ENCODE data around the gene BGN.

The BGN gene

DNA sequence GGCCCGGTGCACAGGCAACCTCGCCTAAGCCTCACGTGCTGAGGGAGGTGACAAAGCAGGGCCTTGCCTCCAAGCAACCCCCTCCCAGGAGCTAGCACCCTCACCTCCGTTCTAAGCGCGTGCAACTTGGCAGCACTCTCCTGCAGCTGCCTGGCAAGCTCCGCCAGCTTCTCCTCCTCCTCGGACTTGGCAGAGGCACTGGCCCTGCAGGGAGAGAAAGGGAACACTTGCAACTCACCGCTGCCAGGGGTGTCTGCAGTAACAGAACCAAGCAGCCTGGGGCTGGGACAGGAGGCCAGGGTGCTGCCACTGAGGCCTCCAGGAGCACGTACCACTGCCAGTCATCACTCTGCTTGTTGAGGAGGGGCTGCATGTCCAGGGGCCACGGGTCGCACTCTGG, 38.6 kb upstream of the BGN start:
- DNase-seq (ENCODE audit: low read depth) = no peak
- TF ChIP-seq, protein P1, sequence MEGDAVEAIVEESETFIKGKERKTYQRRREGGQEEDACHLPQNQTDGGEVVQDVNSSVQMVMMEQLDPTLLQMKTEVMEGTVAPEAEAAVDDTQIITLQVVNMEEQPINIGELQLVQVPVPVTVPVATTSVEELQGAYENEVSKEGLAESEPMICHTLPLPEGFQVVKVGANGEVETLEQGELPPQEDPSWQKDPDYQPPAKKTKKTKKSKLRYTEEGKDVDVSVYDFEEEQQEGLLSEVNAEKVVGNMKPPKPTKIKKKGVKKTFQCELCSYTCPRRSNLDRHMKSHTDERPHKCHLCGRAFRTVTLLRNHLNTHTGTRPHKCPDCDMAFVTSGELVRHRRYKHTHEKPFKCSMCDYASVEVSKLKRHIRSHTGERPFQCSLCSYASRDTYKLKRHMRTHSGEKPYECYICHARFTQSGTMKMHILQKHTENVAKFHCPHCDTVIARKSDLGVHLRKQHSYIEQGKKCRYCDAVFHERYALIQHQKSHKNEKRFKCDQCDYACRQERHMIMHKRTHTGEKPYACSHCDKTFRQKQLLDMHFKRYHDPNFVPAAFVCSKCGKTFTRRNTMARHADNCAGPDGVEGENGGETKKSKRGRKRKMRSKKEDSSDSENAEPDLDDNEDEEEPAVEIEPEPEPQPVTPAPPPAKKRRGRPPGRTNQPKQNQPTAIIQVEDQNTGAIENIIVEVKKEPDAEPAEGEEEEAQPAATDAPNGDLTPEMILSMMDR (IDR thresholded peaks at IDR 0.05; ENCODE audit: insufficient read depth, low read depth, low read length, missing control alignments) = no peak
- no peak overlapping the region for H3K4me3 ChIP-seq (ENCODE audit: low read depth, low read length)

DNA sequence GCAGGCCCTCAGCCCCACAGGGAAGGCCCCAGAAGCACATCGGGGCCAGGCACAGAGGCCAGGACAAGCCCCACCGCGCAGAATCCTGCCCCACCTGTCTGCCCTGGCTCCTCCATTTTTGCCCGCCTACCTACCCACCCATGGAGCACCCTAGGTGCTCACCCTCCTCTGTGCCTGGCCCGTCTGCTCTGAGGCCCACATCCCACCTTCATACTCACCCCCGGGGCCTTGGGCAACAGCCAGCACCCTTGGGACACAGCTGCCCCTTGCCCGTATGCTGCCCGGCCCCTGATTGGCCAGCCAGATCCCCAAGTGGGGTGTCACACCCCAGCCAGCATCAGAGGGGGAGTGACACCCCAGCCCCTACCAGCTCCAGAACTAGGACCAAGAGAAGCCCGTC, 38.1 kb upstream of the BGN start:
- no peak for DNase-seq (ENCODE audit: low read depth)
- TF ChIP-seq, protein P1 (IDR thresholded peaks at IDR 0.05; ENCODE audit: insufficient read depth, low read depth, low read length, missing control alignments) = no peak
- no peak overlapping the region for H3K4me3 ChIP-seq (ENCODE audit: low read depth, low read length)

DNA sequence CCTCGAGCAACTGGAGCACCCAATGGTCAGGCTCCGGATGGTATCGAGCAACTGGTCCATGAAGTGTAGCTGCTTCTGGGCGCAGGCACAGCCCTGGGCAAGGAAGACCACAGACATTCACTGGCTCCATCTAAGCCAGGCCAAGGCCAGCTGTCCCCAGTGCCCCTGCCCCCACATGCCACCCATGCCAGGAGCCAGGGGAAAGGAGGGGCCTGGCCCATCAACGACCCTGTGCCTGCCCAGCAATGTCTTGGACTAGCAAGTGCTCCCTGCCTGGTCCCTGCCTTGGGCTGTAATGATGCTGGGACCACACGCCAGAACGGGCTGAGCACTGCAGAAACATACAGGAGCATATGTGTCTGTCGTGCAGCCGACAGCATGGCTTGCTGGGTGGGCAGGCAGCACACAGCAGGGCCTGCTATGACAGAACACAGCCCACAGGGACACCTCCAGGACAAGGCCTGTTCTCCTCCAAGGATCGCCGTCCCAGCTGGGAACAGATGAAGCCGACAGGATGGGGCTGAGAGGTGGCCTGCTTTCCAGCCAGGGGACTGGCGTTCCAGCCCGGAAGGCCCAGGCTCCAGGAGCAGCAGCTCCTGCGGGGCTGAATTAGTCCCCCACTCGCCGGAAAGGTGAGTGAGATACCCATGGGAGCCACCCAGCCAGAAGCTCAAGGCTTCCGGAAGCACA, 37.5 kb upstream of the BGN start:
- DNase-seq (ENCODE audit: low read depth) = no peak
- TF ChIP-seq, protein P1 (IDR thresholded peaks at IDR 0.05; ENCODE audit: insufficient read depth, low read depth, low read length, missing control alignments) = no peak
- no peak overlapping the region for H3K4me3 ChIP-seq (ENCODE audit: low read depth, low read length)

DNA sequence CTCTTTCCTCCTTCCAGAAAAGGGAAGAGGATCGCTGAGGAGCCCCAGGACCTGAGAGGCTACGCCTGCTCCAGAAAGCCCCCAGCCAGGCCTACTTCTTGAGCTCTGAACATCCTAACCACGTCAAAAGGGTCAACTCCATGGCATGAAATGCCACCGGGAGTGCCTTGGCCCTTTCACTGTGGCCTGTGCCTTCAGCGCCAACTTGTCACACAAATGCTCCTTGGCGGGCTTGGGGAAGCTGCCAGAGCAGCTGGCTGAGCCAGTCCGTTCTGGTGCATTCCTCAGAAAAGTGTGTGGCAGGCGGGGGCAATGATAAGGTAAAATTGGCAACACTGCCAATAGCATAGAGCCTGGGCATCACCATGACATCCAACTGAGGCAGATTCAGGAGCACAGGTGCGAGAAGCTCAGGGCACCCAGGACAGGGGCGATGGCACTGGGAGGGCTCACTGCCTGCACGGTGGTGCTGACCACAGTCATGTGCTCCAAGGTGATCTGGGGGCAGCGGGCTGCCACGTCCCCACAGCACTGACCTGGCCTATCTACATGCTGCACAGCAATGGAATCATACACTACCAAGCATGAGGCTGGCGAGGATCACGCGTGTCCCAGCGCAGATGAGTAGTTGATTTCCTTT, 36.8 kb upstream of the BGN start:
- TF ChIP-seq, protein P1 (IDR thresholded peaks at IDR 0.05; ENCODE audit: insufficient read depth, low read depth, low read length, missing control alignments) = no peak
- DNase-seq (ENCODE audit: low read depth) = no peak
- H3K4me3 ChIP-seq (ENCODE audit: low read depth, low read length) = no peak overlapping the region

GRCh38 chrX:153458476-153458875, 36.3 kb upstream of the BGN start:
- DNase-seq (ENCODE audit: low read depth) = no peak
- TF ChIP-seq, protein P1 (IDR thresholded peaks at IDR 0.05; ENCODE audit: insufficient read depth, low read depth, low read length, missing control alignments) = no peak
- H3K4me3 ChIP-seq (ENCODE audit: low read depth, low read length) = no peak overlapping the region

GRCh38 chrX:153459986-153460385, 34.8 kb upstream of the BGN start:
- DNase-seq (ENCODE audit: low read depth) = no peak
- TF ChIP-seq, protein P1 (IDR thresholded peaks at IDR 0.05; ENCODE audit: insufficient read depth, low read depth, low read length, missing control alignments) = no peak
- no peak overlapping the region for H3K4me3 ChIP-seq (ENCODE audit: low read depth, low read length)

All from GM12865 (cell line).